CD4-positive, alpha-beta T cell treated with Interleukin-1 beta for 1 hour (primary cell): ENCODE data around the gene TOB2.
"Not testable (repeated sequence)": the region's sequence is repeated elsewhere in the genome, so short reads cannot be mapped to it uniquely, and the experiment has no call there.

Experiments
- DNase-seq, 2 donors: peaks; one replicate each; pipeline ENCODE4 v3.0.0-alpha.2; 2020 to 2022

Gene TOB2

GRCh38 chr22:41425660-41426365, 20.8 kb downstream of the TOB2 start:
- DNase-seq, result peak in 1 of 2 donors; percentile 55

- DNase-seq, result no peak
Observed at GRCh38 chr22:41418717-41419116, 27.9 kb downstream of the TOB2 start.

GRCh38 chr22:41417622-41418390, 28.8 kb downstream of the TOB2 start:
- no peak for DNase-seq

- no peak for DNase-seq
Observed at GRCh38 chr22:41415554-41415953, 31.0 kb downstream of the TOB2 start.

- DNase-seq, result no peak
Observed at GRCh38 chr22:41411021-41411851, 35.4 kb downstream of the TOB2 start.

GRCh38 chr22:41410311-41410751, 36.3 kb downstream of the TOB2 start:
- DNase-seq, result no peak

GRCh38 chr22:41408665-41409064, 37.9 kb downstream of the TOB2 start:
- DNase-seq, result no peak

GRCh38 chr22:41407433-41407832, 39.2 kb downstream of the TOB2 start:
- no peak for DNase-seq

GRCh38 chr22:41406410-41406809, 40.2 kb downstream of the TOB2 start:
- DNase-seq, result no peak

GRCh38 chr22:41405588-41405987, 41.0 kb downstream of the TOB2 start:
- peak in 1 of 2 donors; percentile 21 for DNase-seq

- DNase-seq, result peak; percentile 89 to 90
Observed at GRCh38 chr22:41403532-41404318, 42.9 kb downstream of the TOB2 start.

GRCh38 chr22:41402851-41403250, 43.8 kb downstream of the TOB2 start:
- not testable (repeated sequence) for DNase-seq

GRCh38 chr22:41401781-41402648, 44.6 kb downstream of the TOB2 start:
- no peak for DNase-seq

GRCh38 chr22:41398921-41399320, 47.7 kb downstream of the TOB2 start:
- no peak for DNase-seq

GRCh38 chr22:41397143-41397811, 49.3 kb downstream of the TOB2 start:
- DNase-seq, result no peak

GRCh38 chr22:41395531-41396240, 50.9 kb downstream of the TOB2 start:
- DNase-seq, result no peak

GRCh38 chr22:41394012-41394356, 52.6 kb downstream of the TOB2 start:
- DNase-seq, result no peak

- DNase-seq, result no peak
Observed at GRCh38 chr22:41387341-41387740, 59.3 kb downstream of the TOB2 start.

GRCh38 chr22:41384128-41384527, 62.5 kb downstream of the TOB2 start:
- no peak for DNase-seq
